Measurements from ENCODE around the gene HEXB. TPM values are rescaled to one million over a fixed set of nuclear protein-coding genes. Genes with fewer than 3 reads are reported as not detected.

HEXB gene
- total RNA-seq, 1 experiment from 2014 or later, result 56.3 TPM

GRCh38 chr5:74665816-74666215 is 19.2 kb upstream of the HEXB start:
- TF ChIP-seq CTCF (conservative IDR thresholded peaks at IDR 0.05), result no peak
- Histone ChIP-seq H3K79me1 (ENCODE audit: insufficient read depth, low read depth, low read length, poor library complexity, severe bottlenecking) (no peaks in the 10 kb centered on the region), H3K23me2 (ENCODE audit: insufficient read length, low read depth, low read length, poor library complexity, severe bottlenecking) (no peaks in the 10 kb centered on the region), H4K8ac (replicated peaks; ENCODE audit: insufficient read length, low read depth, low read length) (no peak overlapping the region), H3K9me3 (ENCODE audit: control insufficient read depth, low read depth, low read length) (no peaks in the 10 kb centered on the region), H4K91ac (ENCODE audit: insufficient read length, low read depth, low read length) (no peak overlapping the region), H3K56ac (ENCODE audit: insufficient read length, low read depth, low read length) (no peak overlapping the region), H3K27me3 (ENCODE audit: insufficient read depth, low read length) (no peaks in the 10 kb centered on the region), H2BK20ac (ENCODE audit: low read depth, low read length, poor library complexity, severe bottlenecking) (no peak overlapping the region), H3K18ac (ENCODE audit: insufficient read length, low read depth, low read length) (no peak overlapping the region), H3K4ac (ENCODE audit: low read depth, low read length) (no peak overlapping the region), H3K4me2 (ENCODE audit: insufficient read depth, insufficient read length, low read length) (no peak overlapping the region), H2BK12ac (ENCODE audit: insufficient read length, low read depth, low read length) (no peak overlapping the region), H2AK5ac (ENCODE audit: insufficient read length, low read length) (no peak overlapping the region), H4K5ac (ENCODE audit: insufficient read length, low read depth, low read length) (no peak overlapping the region), H2BK15ac (ENCODE audit: low read depth, low read length) (no peak overlapping the region), H3T11ph (ENCODE audit: low read length) (no peak overlapping the region), H3K79me2 (ENCODE audit: insufficient read depth, low read length) (no peaks in the 10 kb centered on the region; the same call in 1 of the 2 replicates), H3K9ac (ENCODE audit: extremely low read depth, insufficient read length, low read length) (no peak overlapping the region), H3K27ac (ENCODE audit: insufficient read length, low read depth, low read length) (no peak overlapping the region), H3K14ac (ENCODE audit: insufficient read depth, low read length) (no peak overlapping the region), H2BK5ac (ENCODE audit: insufficient read length, low read length) (no peak overlapping the region), H3K4me1 (ENCODE audit: insufficient read depth, low read length) (no peaks in the 10 kb centered on the region; the same call in 1 of the 2 replicates), H4K20me1 (ENCODE audit: control insufficient read depth, insufficient read depth, insufficient read length) (no peaks in the 10 kb centered on the region), H2AFZ (ENCODE audit: low read length) (no peak overlapping the region), H2BK120ac (ENCODE audit: low read depth, low read length, poor library complexity, severe bottlenecking) (no peak overlapping the region), H3K23ac (ENCODE audit: insufficient read length, low read depth, low read length) (no peak overlapping the region)
- Mint-ChIP-seq H3K36me3 (ENCODE audit: insufficient read depth in 1 of 3, low read depth in 3 of 3) (no peaks in the 10 kb centered on the region), H3K4me3 (no peak overlapping the region), H3K9me3 (no peaks in the 10 kb centered on the region), H3K4me1 (peaks cover 6 to 12% of the 10 kb centered on the region in 2 experiments), H3K27ac (no peak overlapping the region), H3K27me3 (ENCODE audit: low read depth) (no peaks in the 10 kb centered on the region)
- WGBS (ENCODE audit: extremely low coverage, insufficient read length, low lambda C conversion rate), result no CpG with 5 or more reads among the region's 1 CpG
- DNase-seq, result no peak

Data from H9 (cell line).